ENCODE measurements around the gene NKPD1. TPM values are rescaled to one million over a fixed set of nuclear protein-coding genes. Genes with fewer than 3 reads are reported as not detected.

The NKPD1 gene
- polyA plus RNA-seq, 1 experiment: 0.05 TPM

DNA sequence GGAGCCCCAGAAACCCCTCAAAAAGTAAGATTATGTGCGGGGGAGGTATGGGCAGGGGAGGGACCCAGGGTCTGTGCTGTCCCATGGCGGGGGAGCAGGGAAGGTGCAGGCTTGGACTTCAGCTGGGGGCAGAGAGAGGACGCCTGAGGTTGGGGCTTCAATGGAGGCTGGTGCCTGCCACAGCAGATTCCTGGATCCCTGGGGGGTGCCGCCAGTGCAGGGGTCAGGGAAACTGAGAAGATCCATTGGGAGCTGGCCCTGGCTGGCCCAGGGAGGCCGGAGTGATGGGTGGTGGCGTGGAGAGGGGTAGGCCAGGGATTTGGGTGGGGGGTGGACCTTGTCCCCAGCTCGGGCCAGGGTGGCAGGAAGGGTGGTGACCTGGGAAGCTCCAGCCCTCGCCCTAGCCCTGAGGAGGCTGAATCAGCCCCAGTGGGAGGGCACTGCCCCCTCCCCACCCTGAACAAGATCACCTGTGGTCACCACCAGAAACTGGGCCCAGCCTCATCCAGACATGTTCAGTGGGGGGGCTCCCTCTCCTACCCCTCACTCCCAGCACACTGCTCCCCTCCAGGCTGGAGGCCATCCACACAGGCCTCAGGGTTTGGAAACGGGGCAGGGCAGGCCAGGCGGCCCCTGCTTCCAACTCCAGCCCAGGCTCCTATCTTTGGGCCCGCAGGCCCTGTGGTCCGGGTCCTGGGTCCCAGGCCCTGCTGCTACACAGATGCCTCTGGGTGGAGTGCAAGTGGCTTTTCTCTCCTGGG is 1.4 kb downstream of the NKPD1 start:
- no peak overlapping the region for H3K4me3 ChIP-seq (ENCODE audit: low read depth, low read length)
- no peaks in the 10 kb centered on the region for H3K36me3 ChIP-seq (ENCODE audit: control insufficient read depth, insufficient read depth, low read length)
- ChIA-PET CTCF (interaction anchor here (0.7 kb wide), 1 partner anchor 32 kb away, joined by 3 read pairs; no protein-coding TSS in a partner anchor), POLR2A (no interaction called here)
- 0 out of 2 replicates have a peak, but pooled peaks cover 6% of the 10 kb centered on the region for H3K27me3 ChIP-seq (ENCODE audit: control insufficient read depth, insufficient read depth, low read length)
- no peak for DNase-seq (ENCODE audit: low read depth)
- TF ChIP-seq, protein P1, sequence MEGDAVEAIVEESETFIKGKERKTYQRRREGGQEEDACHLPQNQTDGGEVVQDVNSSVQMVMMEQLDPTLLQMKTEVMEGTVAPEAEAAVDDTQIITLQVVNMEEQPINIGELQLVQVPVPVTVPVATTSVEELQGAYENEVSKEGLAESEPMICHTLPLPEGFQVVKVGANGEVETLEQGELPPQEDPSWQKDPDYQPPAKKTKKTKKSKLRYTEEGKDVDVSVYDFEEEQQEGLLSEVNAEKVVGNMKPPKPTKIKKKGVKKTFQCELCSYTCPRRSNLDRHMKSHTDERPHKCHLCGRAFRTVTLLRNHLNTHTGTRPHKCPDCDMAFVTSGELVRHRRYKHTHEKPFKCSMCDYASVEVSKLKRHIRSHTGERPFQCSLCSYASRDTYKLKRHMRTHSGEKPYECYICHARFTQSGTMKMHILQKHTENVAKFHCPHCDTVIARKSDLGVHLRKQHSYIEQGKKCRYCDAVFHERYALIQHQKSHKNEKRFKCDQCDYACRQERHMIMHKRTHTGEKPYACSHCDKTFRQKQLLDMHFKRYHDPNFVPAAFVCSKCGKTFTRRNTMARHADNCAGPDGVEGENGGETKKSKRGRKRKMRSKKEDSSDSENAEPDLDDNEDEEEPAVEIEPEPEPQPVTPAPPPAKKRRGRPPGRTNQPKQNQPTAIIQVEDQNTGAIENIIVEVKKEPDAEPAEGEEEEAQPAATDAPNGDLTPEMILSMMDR (IDR thresholded peaks at IDR 0.05; ENCODE audit: insufficient read depth, low read depth, low read length): no peak

GRCh38 chr19:45158503-45159209 is 2.1 kb downstream of the NKPD1 start:
- ChIA-PET CTCF (interaction anchor here (0.5 kb wide), 1 partner anchor 129 kb away, joined by 4 read pairs; no protein-coding TSS in a partner anchor), POLR2A (no interaction called here)
- TF ChIP-seq, protein P1 (IDR thresholded peaks at IDR 0.05; ENCODE audit: insufficient read depth, low read depth, low read length): no peak
- Histone ChIP-seq H3K36me3 (ENCODE audit: control insufficient read depth, insufficient read depth, low read length) (no peaks in the 10 kb centered on the region), H3K4me3 (ENCODE audit: low read depth, low read length) (no peak overlapping the region), H3K27me3 (ENCODE audit: control insufficient read depth, insufficient read depth, low read length) (0 out of 2 replicates have a peak, but pooled peaks cover 6% of the 10 kb centered on the region)
- DNase-seq (ENCODE audit: low read depth): no peak

DNA sequence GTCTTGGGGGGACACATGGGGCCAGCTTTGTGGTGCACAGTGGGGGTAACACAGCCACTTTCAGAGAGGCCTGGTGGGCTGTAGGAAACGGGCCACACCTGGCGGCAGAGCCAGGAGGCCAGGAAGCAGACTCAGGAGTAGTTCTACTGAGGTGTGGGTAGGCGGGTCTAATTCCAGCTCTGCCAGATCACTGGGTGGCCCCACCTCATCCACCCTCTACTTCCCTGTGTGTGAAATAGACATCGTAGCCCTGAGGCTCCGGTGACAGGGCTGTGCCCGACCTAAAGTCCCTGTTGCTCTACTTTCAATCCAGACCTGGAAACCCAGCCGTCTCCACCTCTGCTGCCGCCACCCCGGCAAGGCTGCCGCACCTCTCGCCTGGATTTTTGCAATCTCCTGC is 4.0 kb downstream of the NKPD1 start:
- Histone ChIP-seq H3K36me3 (ENCODE audit: control insufficient read depth, insufficient read depth, low read length) (no peaks in the 10 kb centered on the region), H3K27me3 (ENCODE audit: control insufficient read depth, insufficient read depth, low read length) (peaks cover 11% of the 10 kb centered on the region), H3K4me3 (ENCODE audit: low read depth, low read length) (no peak overlapping the region)
- POLR2A ChIA-PET: no interaction called here
- DNase-seq (ENCODE audit: low read depth): no peak
- CTCF ChIA-PET: no interaction called here
- TF ChIP-seq, protein P1 (IDR thresholded peaks at IDR 0.05; ENCODE audit: insufficient read depth, low read depth, low read length): no peak

- CTCF ChIA-PET: no interaction called here
- no peak overlapping the region for H3K4me3 ChIP-seq (ENCODE audit: low read depth, low read length)
- TF ChIP-seq, protein P1 (IDR thresholded peaks at IDR 0.05; ENCODE audit: insufficient read depth, low read depth, low read length): no peak
- H3K27me3 ChIP-seq (ENCODE audit: control insufficient read depth, insufficient read depth, low read length): peaks cover 11% of the 10 kb centered on the region
- DNase-seq (ENCODE audit: low read depth): no peak
- H3K36me3 ChIP-seq (ENCODE audit: control insufficient read depth, insufficient read depth, low read length): no peaks in the 10 kb centered on the region
- POLR2A ChIA-PET: no interaction called here
These were observed 4.7 kb downstream of the NKPD1 start for GRCh38 chr19:45156011-45156630.

All from BJ (cell line).